Measurements from ENCODE around the gene OPCML. TPM values are rescaled to one million over a fixed set of nuclear protein-coding genes. Genes with fewer than 3 reads are reported as not detected.

Gene OPCML
- total and polyA plus RNA-seq, 2 of the 13 experiments (the other 11 are each of a cell fraction or from before 2014, with no cell fraction given), result not detected

DNA sequence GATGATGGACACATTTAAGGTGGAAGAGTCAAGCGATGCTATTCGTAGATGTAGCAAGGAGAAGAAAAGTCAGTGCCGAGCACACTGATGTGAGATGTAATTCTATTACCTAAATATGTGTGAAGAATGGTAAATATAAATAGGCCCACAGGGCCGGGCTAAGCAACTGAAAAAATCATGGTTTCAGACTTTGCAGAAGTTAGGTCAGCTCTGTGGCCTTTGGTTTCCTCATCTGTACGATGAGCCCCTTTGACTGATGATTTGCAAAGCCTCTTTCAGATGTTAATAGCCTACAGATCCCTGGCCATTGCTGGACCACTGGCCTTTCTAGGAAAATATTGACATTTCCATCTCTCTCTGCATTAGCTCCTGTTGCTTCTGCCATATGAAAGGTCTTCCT, 570.8 kb downstream of the OPCML start:
- Histone ChIP-seq H4K20me1 (ENCODE audit: insufficient read depth, low read length) (no peaks in the 10 kb centered on the region), H3K9ac (ENCODE audit: insufficient read depth, low read depth, low read length) (no peak overlapping the region), H3K36me3 (replicated peaks in 1 of 2; ENCODE audit: control insufficient read depth in 1 of 2, insufficient read depth in 2 of 2, low read length in 2 of 2) (no peaks in the 10 kb centered on the region), H3K4me3 (replicated peaks in 1 of 3; ENCODE audit: insufficient read depth in 1 of 3, low read depth in 2 of 3, low read length in 3 of 3) (no peak overlapping the region), H3K4me1 (ENCODE audit: insufficient read depth, low read length) (no peaks in the 10 kb centered on the region), H2AFZ (ENCODE audit: low read length) (no peak overlapping the region), H3K27ac (ENCODE audit: extremely low read length, insufficient read depth, low read length) (no peak overlapping the region), H3K27me3 (ENCODE audit: control insufficient read depth in 1 of 2, insufficient read depth in 2 of 2, low read length in 2 of 2) (peaks cover 0 to 23% of the 10 kb centered on the region in 2 experiments; a peak in 3 of 5 replicates), H3K9me3 (ENCODE audit: low read length) (no peaks in the 10 kb centered on the region), H3K79me2 (ENCODE audit: insufficient read depth, low read length) (no peaks in the 10 kb centered on the region), H3K4me2 (ENCODE audit: low read depth, low read length) (no peak overlapping the region)
- intact Hi-C loops (cut with micrococcal nuclease; ENCODE audit: unreplicated experiment), result no loop called here
- TF ChIP-seq ZNF749 (CRISPR knock-in tag; IDR thresholded peaks at IDR 0.05; ENCODE audit: borderline replicate concordance) (no peak), TCF7 (IDR thresholded peaks at IDR 0.05; ENCODE audit: low read depth) (no peak), MED8 (CRISPR knock-in tag; IDR thresholded peaks at IDR 0.05; ENCODE audit: insufficient replicate concordance) (no peak), KLF6 (CRISPR knock-in tag; IDR thresholded peaks at IDR 0.05) (no peak), GTF2F1 (IDR thresholded peaks at IDR 0.05; ENCODE audit: low read length) (no peak), RBM22 (optimal IDR thresholded peaks at IDR 0.05; ENCODE audit: low read length) (no peak), ATF1 (CRISPR knock-in tag; IDR thresholded peaks at IDR 0.05) (no peak), ZNF790 (CRISPR knock-in tag; IDR thresholded peaks at IDR 0.05; ENCODE audit: borderline replicate concordance) (no peak), ZNF543 (CRISPR knock-in tag; IDR thresholded peaks at IDR 0.05) (no peak), ZBTB38 (CRISPR knock-in tag; IDR thresholded peaks at IDR 0.05) (no peak), KDM5A (IDR thresholded peaks at IDR 0.05; ENCODE audit: borderline replicate concordance, low read length) (no peak)
- TF ChIP-seq, protein P1, sequence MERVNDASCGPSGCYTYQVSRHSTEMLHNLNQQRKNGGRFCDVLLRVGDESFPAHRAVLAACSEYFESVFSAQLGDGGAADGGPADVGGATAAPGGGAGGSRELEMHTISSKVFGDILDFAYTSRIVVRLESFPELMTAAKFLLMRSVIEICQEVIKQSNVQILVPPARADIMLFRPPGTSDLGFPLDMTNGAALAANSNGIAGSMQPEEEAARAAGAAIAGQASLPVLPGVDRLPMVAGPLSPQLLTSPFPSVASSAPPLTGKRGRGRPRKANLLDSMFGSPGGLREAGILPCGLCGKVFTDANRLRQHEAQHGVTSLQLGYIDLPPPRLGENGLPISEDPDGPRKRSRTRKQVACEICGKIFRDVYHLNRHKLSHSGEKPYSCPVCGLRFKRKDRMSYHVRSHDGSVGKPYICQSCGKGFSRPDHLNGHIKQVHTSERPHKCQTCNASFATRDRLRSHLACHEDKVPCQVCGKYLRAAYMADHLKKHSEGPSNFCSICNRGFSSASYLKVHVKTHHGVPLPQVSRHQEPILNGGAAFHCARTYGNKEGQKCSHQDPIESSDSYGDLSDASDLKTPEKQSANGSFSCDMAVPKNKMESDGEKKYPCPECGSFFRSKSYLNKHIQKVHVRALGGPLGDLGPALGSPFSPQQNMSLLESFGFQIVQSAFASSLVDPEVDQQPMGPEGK (CRISPR knock-in tag; IDR thresholded peaks at IDR 0.05), result no peak
- TF ChIP-seq, protein P2, sequence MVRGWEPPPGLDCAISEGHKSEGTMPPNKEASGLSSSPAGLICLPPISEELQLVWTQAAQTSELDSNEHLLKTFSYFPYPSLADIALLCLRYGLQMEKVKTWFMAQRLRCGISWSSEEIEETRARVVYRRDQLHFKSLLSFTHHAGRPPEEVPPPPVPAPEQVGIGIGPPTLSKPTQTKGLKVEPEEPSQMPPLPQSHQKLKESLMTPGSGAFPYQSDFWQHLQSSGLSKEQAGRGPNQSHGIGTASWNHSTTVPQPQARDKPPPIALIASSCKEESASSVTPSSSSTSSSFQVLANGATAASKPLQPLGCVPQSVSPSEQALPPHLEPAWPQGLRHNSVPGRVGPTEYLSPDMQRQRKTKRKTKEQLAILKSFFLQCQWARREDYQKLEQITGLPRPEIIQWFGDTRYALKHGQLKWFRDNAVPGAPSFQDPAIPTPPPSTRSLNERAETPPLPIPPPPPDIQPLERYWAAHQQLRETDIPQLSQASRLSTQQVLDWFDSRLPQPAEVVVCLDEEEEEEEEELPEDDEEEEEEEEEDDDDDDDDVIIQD (CRISPR knock-in tag; IDR thresholded peaks at IDR 0.05; ENCODE audit: low read depth), result no peak
- no TSS peak for BruUV-seq (replicated peaks)
- FAIRE-seq (no peak), ATAC-seq (no peak), DNase-seq (ENCODE audit: low spot score) (no peak)
- WGBS (ENCODE audit: low lambda C conversion rate), result under 1% methylated on average over 5 of the region's 5 CpGs
- CTCF ChIA-PET (ENCODE audit: low intra/inter-chr PET ratio, low total read pairs), result no interaction called here
- in situ Hi-C loops (cut with HindIII; ENCODE audit: extremely low pct_ligation_motif_present, low pct_unique_long_range_greater_than_20kb), result no loop called here
- POLR2A ChIA-PET, result no interaction called here

Data from HepG2 (cell line).